Transverse colon (tissue), 4 donors: ENCODE measurements around the gene RFX2. TPM values are rescaled to one million over a fixed set of nuclear protein-coding genes. Genes with fewer than 3 reads are reported as not detected.

Source experiments
- DNase-seq: peaks from one replicate; pipeline ENCODE4 v3.0.0-alpha.2; 2019
- H3K27ac ChIP-seq, 4 donors: fragments of 200-600 bp; sonication (generic); 2 replicates each; pipeline ENCODE4 v1.5.1; 2016 to 2018; ENCODE audit warnings: inconsistent platforms in 4 of 4
- H3K27me3 ChIP-seq: fragments of 200-600 bp; sonication (generic); 2 replicates; pipeline ENCODE4 v1.5.1; 2017; ENCODE audit warnings: inconsistent platforms
- H3K36me3 ChIP-seq, 4 donors: fragments of 200-600 bp; sonication (generic); 2 replicates each; pipeline ENCODE4 v1.5.1; 2017 to 2019; ENCODE audit warnings: inconsistent platforms in 4 of 4
- H3K4me1 ChIP-seq, 4 donors: fragments of 200-600 bp; sonication (generic); 2 replicates each; pipeline ENCODE4 v1.5.1; 2017 to 2020; ENCODE audit warnings: inconsistent platforms in 4 of 4
- H3K4me3 ChIP-seq, 4 donors: fragments of 200-600 bp; sonication (generic); 1 replicate in 1 of 4; 2 replicates in 3 of 4; pipeline versions ENCODE4 v1.5.1 to v1.6.1; 2017 to 2019; ENCODE audit warnings: inconsistent platforms in 4 of 4
- H3K9me3 ChIP-seq, 2 donors: fragments of 200-600 bp; sonication (generic); 2 replicates each; pipeline ENCODE4 v1.5.1; 2017 to 2019; ENCODE audit warnings: inconsistent platforms in 2 of 2
- EP300 ChIP-seq: sonication (generic); formaldehyde crosslinking; IDR thresholded peaks from one replicate; pipeline ENCODE4 v1.6.1; 2017; ENCODE audit warnings: antibody characterized with exemption, low read depth
- POLR2A ChIP-seq: fragments of 450-650 bp; IDR thresholded peaks from one replicate; pipeline ENCODE4 v1.6.1; 2016; ENCODE audit warnings: antibody characterized with exemption, mild to moderate bottlenecking, moderate library complexity
- POLR2AphosphoS5 ChIP-seq, 3 donors: sonication (generic); formaldehyde crosslinking; IDR thresholded peaks; one replicate each; pipeline ENCODE4 v1.6.1; 2016; ENCODE audit warnings: antibody characterized with exemption in 3 of 3
- WGBS, 2 donors: methylation state at CpG; one replicate each; pipeline ENCODE4 v1.1.5; 2018; ENCODE audit warnings: low coverage in 1 of 2; 5-methylcytosine and 5-hydroxymethylcytosine counted together
- in situ Hi-C, 4 donors: fragments of 200-750 bp; cut with MboI; loops; one replicate each; pipeline versions ENCODE4 v1.15.0 to v1.15.1; 2017; ENCODE audit warnings: low sequenced_read_pairs in 3 of 4, low pct_ligation_motif_present in 1 of 4, low pct_unique_long_range_greater_than_20kb in 1 of 4
- intact Hi-C: fragments of 100-400 bp; cut with DNase I; formaldehyde crosslinking; loops from one replicate; pipeline ENCODE4 v1.15.1; 2023; ENCODE audit warnings: low total_unique reads
- total RNA-seq, 4 donors: library from RNA; depleted of rRNA; stranded (reverse); fragments of >200 nt; gene quantifications; one replicate each; pipeline ENCODE4 v1.1.0, GENCODE V29; 2016
- TF ChIP-seq, protein P1 (sequence below), 5 experiments: fragments of 200-600 bp in 3 of 5; fragments of 450-650 bp in 2 of 5; sonication (generic) in 3 of 5; IDR thresholded peaks; 1 replicate in 2 of 5; 2 replicates in 3 of 5; pipeline ENCODE4 v1.5.1; 2016 to 2017; ENCODE audit warnings: antibody characterized with exemption in 5 of 5, inconsistent platforms in 3 of 5, mild to moderate bottlenecking in 2 of 5, moderate library complexity in 1 of 5

Gene RFX2
- total RNA-seq, 4 donors from 2014 or later: 6.1 to 57.5 (median 11.8) TPM

- peak overlapping the region in 3 of 4 donors; percentile 17 to 65 (median 24) for H3K27ac ChIP-seq
- H3K36me3 ChIP-seq: no peaks in the 10 kb centered on the region
- in situ Hi-C loops (no loop called here), intact Hi-C loops (no loop called here)
- DNase-seq: no peak
- 77 to 84% methylated on average over 4 to 13 of the region's 13 CpGs for WGBS, 2 donors
- no peaks in the 10 kb centered on the region for H3K27me3 ChIP-seq
- no peaks in the 10 kb centered on the region for H3K9me3 ChIP-seq
- no peak overlapping the region for H3K4me3 ChIP-seq
- peaks cover 0 to 7% (median 1%) of the 10 kb centered on the region in 4 donors for H3K4me1 ChIP-seq
- TF ChIP-seq, protein P1, sequence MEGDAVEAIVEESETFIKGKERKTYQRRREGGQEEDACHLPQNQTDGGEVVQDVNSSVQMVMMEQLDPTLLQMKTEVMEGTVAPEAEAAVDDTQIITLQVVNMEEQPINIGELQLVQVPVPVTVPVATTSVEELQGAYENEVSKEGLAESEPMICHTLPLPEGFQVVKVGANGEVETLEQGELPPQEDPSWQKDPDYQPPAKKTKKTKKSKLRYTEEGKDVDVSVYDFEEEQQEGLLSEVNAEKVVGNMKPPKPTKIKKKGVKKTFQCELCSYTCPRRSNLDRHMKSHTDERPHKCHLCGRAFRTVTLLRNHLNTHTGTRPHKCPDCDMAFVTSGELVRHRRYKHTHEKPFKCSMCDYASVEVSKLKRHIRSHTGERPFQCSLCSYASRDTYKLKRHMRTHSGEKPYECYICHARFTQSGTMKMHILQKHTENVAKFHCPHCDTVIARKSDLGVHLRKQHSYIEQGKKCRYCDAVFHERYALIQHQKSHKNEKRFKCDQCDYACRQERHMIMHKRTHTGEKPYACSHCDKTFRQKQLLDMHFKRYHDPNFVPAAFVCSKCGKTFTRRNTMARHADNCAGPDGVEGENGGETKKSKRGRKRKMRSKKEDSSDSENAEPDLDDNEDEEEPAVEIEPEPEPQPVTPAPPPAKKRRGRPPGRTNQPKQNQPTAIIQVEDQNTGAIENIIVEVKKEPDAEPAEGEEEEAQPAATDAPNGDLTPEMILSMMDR (IDR thresholded peaks at IDR 0.05): no peak
- TF ChIP-seq EP300 (no peak), POLR2A (no peak), POLR2AphosphoS5 (IDR thresholded peaks at IDR 0.05) (no peak)
Measured at GRCh38 chr19:5993201-5993600, 117.1 kb downstream of the RFX2 start.

DNA sequence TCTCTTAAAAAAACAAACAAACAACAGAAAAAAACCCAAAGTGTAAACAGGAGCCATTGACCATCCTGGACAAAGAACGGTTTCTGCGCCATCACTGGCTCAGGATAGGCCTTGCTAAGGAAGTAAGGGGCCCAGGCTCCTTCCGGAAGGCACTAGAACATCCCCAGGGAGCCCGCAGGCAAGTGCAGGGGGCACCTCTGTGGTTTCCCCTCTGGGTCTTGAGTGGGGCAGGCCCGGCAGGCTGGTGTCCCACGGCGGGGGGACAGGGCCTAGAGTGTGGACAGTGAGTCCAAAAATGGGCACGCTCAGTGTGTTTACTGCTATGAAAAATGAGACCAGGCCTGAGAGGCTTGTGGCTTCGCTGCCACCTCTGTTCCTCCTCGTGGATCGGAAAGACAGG is 117.5 kb downstream of the RFX2 start:
- 83 to 88% methylated on average over 2 to 11 of the region's 11 CpGs for WGBS, 2 donors
- intact Hi-C loops (no loop called here), in situ Hi-C loops (no loop called here)
- Histone ChIP-seq H3K27ac (peak overlapping the region in 3 of 4 donors; percentile 17 to 65 (median 24)), H3K4me1 (peaks cover 0 to 10% (median 2%) of the 10 kb centered on the region in 4 donors), H3K9me3 (no peaks in the 10 kb centered on the region), H3K4me3 (no peak overlapping the region), H3K27me3 (no peaks in the 10 kb centered on the region), H3K36me3 (no peaks in the 10 kb centered on the region)
- DNase-seq: no peak
- TF ChIP-seq POLR2AphosphoS5 (IDR thresholded peaks at IDR 0.05) (no peak), EP300 (no peak), POLR2A (no peak)
- TF ChIP-seq, protein P1 (IDR thresholded peaks at IDR 0.05): no peak

GRCh38 chr19:5991244-5991838 is 119.0 kb downstream of the RFX2 start:
- no peak overlapping the region for H3K27ac ChIP-seq
- DNase-seq: no peak
- H3K9me3 ChIP-seq: no peaks in the 10 kb centered on the region
- TF ChIP-seq POLR2A (no peak), POLR2AphosphoS5 (IDR thresholded peaks at IDR 0.05) (no peak), EP300 (no peak)
- TF ChIP-seq, protein P1 (IDR thresholded peaks at IDR 0.05): no peak
- H3K27me3 ChIP-seq: no peaks in the 10 kb centered on the region
- in situ Hi-C loops: no loop called here
- H3K4me3 ChIP-seq: no peak overlapping the region
- whole genome bisulfite sequencing, 2 donors: 94 to 100% methylated on average over 1 to 8 of the region's 8 CpGs
- intact Hi-C loops: no loop called here
- peaks cover 0 to 18% (median 7%) of the 10 kb centered on the region in 4 donors for H3K4me1 ChIP-seq
- no peaks in the 10 kb centered on the region for H3K36me3 ChIP-seq

- in situ Hi-C loops (no loop called here), intact Hi-C loops (no loop called here)
- TF ChIP-seq POLR2AphosphoS5 (IDR thresholded peaks at IDR 0.05) (no peak), EP300 (no peak), POLR2A (no peak)
- TF ChIP-seq, protein P1 (IDR thresholded peaks at IDR 0.05): no peak
- Histone ChIP-seq H3K36me3 (no peaks in the 10 kb centered on the region), H3K27me3 (no peaks in the 10 kb centered on the region), H3K4me1 (peaks cover 0 to 18% (median 7%) of the 10 kb centered on the region in 4 donors), H3K27ac (no peak overlapping the region), H3K9me3 (no peaks in the 10 kb centered on the region), H3K4me3 (no peak overlapping the region)
- 40% methylated on average over 17 of the region's 17 CpGs; no CpG with 5 or more reads in 1 of the 2 donors for WGBS, 2 donors
- no peak for DNase-seq
Measured at GRCh38 chr19:5990289-5990797, 120.0 kb downstream of the RFX2 start.
